ENCODE data around the gene PPP6R2. TPM values are rescaled to one million over a fixed set of nuclear protein-coding genes. Genes with fewer than 3 reads are reported as not detected.

PPP6R2 gene
- polyA plus RNA-seq, 1 donor from 2014 or later, result 85.4 TPM

- Histone ChIP-seq H3K36me3 (ENCODE audit: insufficient read depth, low read length) (peaks cover 7% of the 10 kb centered on the region), H3F3A (ENCODE audit: insufficient read depth, low read length, poor library complexity, severe bottlenecking) (no peaks in the 10 kb centered on the region), H3K27me3 (ENCODE audit: insufficient read depth, low read depth, low read length) (no peaks in the 10 kb centered on the region), H4K20me1 (ENCODE audit: insufficient read depth) (no peaks in the 10 kb centered on the region), H3K4me3 (ENCODE audit: low read length) (no peak overlapping the region), H3K9ac (ENCODE audit: low read length) (no peak overlapping the region), H2AFZ (ENCODE audit: low read depth, low read length) (no peak overlapping the region), H3K4me2 (ENCODE audit: low read length) (no peak overlapping the region), H3K9me3 (ENCODE audit: low read length) (no peaks in the 10 kb centered on the region), H3K27ac (ENCODE audit: low read length) (no peak overlapping the region), H3K79me2 (replicated peaks; ENCODE audit: insufficient read depth, low read length) (no peaks in the 10 kb centered on the region), H3K9me2 (ENCODE audit: insufficient read depth, low read length) (no peaks in the 10 kb centered on the region)
- TF ChIP-seq MXI1 (conservative IDR thresholded peaks at IDR 0.05; ENCODE audit: poor library complexity, severe bottlenecking) (no peak), POLR2AphosphoS5 (IDR thresholded peaks at IDR 0.05) (no peak), SMC3 (conservative IDR thresholded peaks at IDR 0.05; ENCODE audit: poor library complexity) (no peak), TAF1 (IDR thresholded peaks at IDR 0.05; ENCODE audit: low read depth) (no peak), EP300 (conservative IDR thresholded peaks at IDR 0.05; ENCODE audit: poor library complexity, severe bottlenecking) (no peak), RAD21 (conservative IDR thresholded peaks at IDR 0.05) (no peak), REST (IDR thresholded peaks at IDR 0.05; ENCODE audit: borderline replicate concordance) (no peak), CTCF (IDR thresholded peaks at IDR 0.05; ENCODE audit: poor library complexity, severe bottlenecking) (no peak), EZH2 (IDR thresholded peaks at IDR 0.05; ENCODE audit: borderline replicate concordance, insufficient read depth, low read length, poor library complexity, severe bottlenecking) (no peak)
Measured at GRCh38 chr22:50416996-50417395, 73.9 kb downstream of the PPP6R2 start.

GRCh38 chr22:50417411-50418210 is 74.5 kb downstream of the PPP6R2 start:
- H3F3A ChIP-seq (ENCODE audit: insufficient read depth, low read length, poor library complexity, severe bottlenecking), result no peaks in the 10 kb centered on the region
- no peak overlapping the region for H3K27ac ChIP-seq (ENCODE audit: low read length)
- H3K36me3 ChIP-seq (ENCODE audit: insufficient read depth, low read length), result peaks cover 7% of the 10 kb centered on the region
- no peak overlapping the region for H2AFZ ChIP-seq (ENCODE audit: low read depth, low read length)
- H3K4me2 ChIP-seq (ENCODE audit: low read length), result no peak overlapping the region
- no peaks in the 10 kb centered on the region for H4K20me1 ChIP-seq (ENCODE audit: insufficient read depth)
- no peak overlapping the region for H3K9ac ChIP-seq (ENCODE audit: low read length)
- no peak overlapping the region for H3K4me3 ChIP-seq (ENCODE audit: low read length)
- H3K9me2 ChIP-seq (ENCODE audit: insufficient read depth, low read length), result no peaks in the 10 kb centered on the region
- H3K27me3 ChIP-seq (ENCODE audit: insufficient read depth, low read depth, low read length), result no peaks in the 10 kb centered on the region
- H3K9me3 ChIP-seq (ENCODE audit: low read length), result no peaks in the 10 kb centered on the region
- no peaks in the 10 kb centered on the region for H3K79me2 ChIP-seq (replicated peaks; ENCODE audit: insufficient read depth, low read length)
- no peak for TF ChIP-seq RAD21 (conservative IDR thresholded peaks at IDR 0.05)
- TF ChIP-seq POLR2AphosphoS5 (IDR thresholded peaks at IDR 0.05), result no peak
- no peak for TF ChIP-seq TAF1 (IDR thresholded peaks at IDR 0.05; ENCODE audit: low read depth)
- TF ChIP-seq MXI1 (conservative IDR thresholded peaks at IDR 0.05; ENCODE audit: poor library complexity, severe bottlenecking), result no peak
- no peak for TF ChIP-seq SMC3 (conservative IDR thresholded peaks at IDR 0.05; ENCODE audit: poor library complexity)
- TF ChIP-seq REST (IDR thresholded peaks at IDR 0.05; ENCODE audit: borderline replicate concordance), result no peak
- no peak for TF ChIP-seq CTCF (IDR thresholded peaks at IDR 0.05; ENCODE audit: poor library complexity, severe bottlenecking)
- TF ChIP-seq EP300 (conservative IDR thresholded peaks at IDR 0.05; ENCODE audit: poor library complexity, severe bottlenecking), result no peak
- no peak for TF ChIP-seq EZH2 (IDR thresholded peaks at IDR 0.05; ENCODE audit: borderline replicate concordance, insufficient read depth, low read length, poor library complexity, severe bottlenecking)

All from neural cell (in vitro differentiated cells).